DMS153 treated with DMSO at 0.1 percent for 48 hours (cell line): ENCODE data around the gene VWC2L.

ENCODE experiments used
- DNase-seq: peaks from one replicate; lab custom pipeline; 2025; ENCODE audit not compliant: unreplicated experiment; lab: John Stamatoyannopoulos, UW

The VWC2L gene

GRCh38 chr2:214579035-214579434, 168.2 kb downstream of the VWC2L start:
- no peak for DNase-seq

- DNase-seq, result no peak
Measured at GRCh38 chr2:214587442-214587841, 176.6 kb downstream of the VWC2L start.

- DNase-seq, result no peak
Measured at GRCh38 chr2:214591366-214591765, 180.5 kb downstream of the VWC2L start.

- DNase-seq, result no peak
Measured at GRCh38 chr2:214592011-214592410, 181.2 kb downstream of the VWC2L start.

GRCh38 chr2:214593727-214594126, 182.9 kb downstream of the VWC2L start:
- DNase-seq, result no peak

- no peak for DNase-seq
Measured at GRCh38 chr2:214601852-214602633, 191.2 kb downstream of the VWC2L start.

- DNase-seq, result no peak
Measured at GRCh38 chr2:214604861-214605260, 194.0 kb downstream of the VWC2L start.

- DNase-seq, result no peak
Measured at GRCh38 chr2:214607051-214607450, 196.2 kb downstream of the VWC2L start.

GRCh38 chr2:214611015-214611414, 200.2 kb downstream of the VWC2L start:
- DNase-seq, result no peak

GRCh38 chr2:214624166-214624760, 213.4 kb downstream of the VWC2L start:
- DNase-seq, result no peak

GRCh38 chr2:214628091-214628490, 217.2 kb downstream of the VWC2L start:
- no peak for DNase-seq
